Heart left ventricle (tissue), 13 donors: ENCODE results near the gene COL6A1.

Experiments
- CTCF ChIP-seq, 12 donors: fragments of 200-600 bp; sonication (generic) in 4 of 12; IDR thresholded peaks; one replicate each; pipeline versions ENCODE4 v1.5.0 to v1.8.0; 2018 to 2022; ENCODE audit warnings: antibody characterized with exemption in 12 of 12, mild to moderate bottlenecking in 5 of 12
- POLR2A ChIP-seq, 2 donors: fragments of 450-650 bp; IDR thresholded peaks; one replicate each; pipeline ENCODE4 v1.6.1; 2017; ENCODE audit warnings: antibody characterized with exemption in 2 of 2, mild to moderate bottlenecking in 2 of 2, moderate library complexity in 2 of 2
- donor health status: ischemic (EF 13 %, LVEDD 7.1; RV severe dilation, severe dysfunction).
- donor health status: DM: no; HTN: yes; CAD: no.
- donor health status: DM: no; HTN: no; CAD: no.
- donor health status: ischemic (EF 25% LVEDD 6.9; RV normal size, moderate dysfunction).
- donor health status: ischemic (EF 25% LVEDD 5.7; RV mildly dilated, moderate dysfunction).
- donor health status: ischemic (EF 35%, LVEDD 5.7; RV mildly dilated, moderate dysfunction).
- donor health status: nonischemic (EF 11% LVEDD 7.7; RV severe dilation, severe dysfunction).
- donor health status: DM: yes; HTN: yes; CAD: no.
- donor health status: PGD.
- donor health status: ischemic (EF 29% LVEDD 5.4; RV normal size, mild dysfunction).
- donor health status: nonischemic (EF 23%, LVEDD 6.1; RV moderate dilation, normal function).

DNA sequence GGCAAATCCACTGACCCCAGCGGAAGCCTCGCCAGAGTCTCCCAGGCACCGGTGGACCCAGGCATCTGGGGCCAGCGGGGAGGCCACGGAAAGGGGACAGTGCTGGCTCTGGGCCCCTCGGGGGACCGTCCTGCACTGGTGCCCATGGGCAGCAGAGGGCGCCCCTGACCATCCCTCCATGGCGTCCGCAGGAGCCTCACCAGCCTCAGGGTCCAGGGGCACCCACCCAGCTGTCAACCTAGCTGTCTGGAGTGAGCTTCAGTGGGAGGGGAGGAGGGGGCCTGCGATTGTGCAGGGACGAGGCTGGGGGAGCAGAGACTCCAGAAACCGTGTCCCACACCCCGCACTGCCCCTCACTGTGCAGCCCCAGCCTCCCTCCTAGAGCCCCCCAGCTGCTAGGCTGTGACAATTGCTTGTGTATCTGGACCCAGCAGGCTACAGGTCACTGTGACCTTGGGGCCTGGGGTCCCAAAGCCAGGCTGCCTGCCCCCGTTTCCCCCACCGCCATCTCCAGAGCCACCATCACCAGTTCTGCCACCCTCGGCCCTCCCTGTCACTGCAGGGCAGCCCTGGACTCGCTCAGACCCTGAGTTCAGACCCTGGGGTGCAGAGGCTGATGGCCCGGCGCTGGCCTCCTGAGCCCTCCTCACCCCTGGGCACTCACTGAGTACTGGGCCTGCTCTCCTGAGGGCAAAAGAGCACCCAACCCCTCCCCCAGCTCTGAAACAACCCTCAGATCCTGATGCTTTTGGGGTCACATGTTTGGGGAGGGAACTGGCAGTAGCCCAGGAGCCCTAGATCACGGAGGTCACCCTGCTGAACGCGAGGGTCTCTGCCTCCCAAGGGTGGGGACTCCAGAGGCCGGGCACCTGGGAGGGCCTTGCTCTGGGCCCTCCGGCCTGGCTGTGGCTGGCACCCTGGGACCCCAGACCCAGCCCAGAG, 10.6 kb upstream of the COL6A1 start:
- peak; percentile 87 to 98 (median 94) for TF ChIP-seq CTCF (IDR thresholded peaks at IDR 0.05)
- no peak for TF ChIP-seq POLR2A (IDR thresholded peaks at IDR 0.05)
